ENCODE data around the gene PAPLN. TPM values are rescaled to one million over a fixed set of nuclear protein-coding genes. Genes with fewer than 3 reads are reported as not detected.

PAPLN gene
- total RNA-seq, 2 donors from 2014 or later: 5.1 to 6.7 TPM

DNA sequence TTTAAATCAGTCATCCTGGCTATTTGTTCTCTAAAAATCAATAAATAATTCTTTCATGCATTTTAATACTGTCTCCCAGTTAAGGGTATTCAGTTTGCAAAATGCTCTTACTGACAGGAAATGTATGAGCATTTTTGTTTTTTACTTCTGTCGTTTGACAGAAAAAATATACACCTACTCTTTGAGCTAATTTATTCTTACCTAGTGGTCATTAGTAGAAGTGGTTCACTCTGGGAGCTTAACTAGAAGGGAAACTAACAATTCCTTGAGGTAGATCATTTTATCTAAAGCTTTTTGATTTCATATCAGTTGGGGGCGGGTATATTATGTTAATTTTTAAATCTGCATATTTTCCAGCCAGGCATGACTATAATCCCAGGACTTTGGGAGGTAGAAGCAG lies 33.8 kb upstream of the PAPLN start:
- no peak for DNase-seq (ENCODE audit: low spot score)
- TF ChIP-seq, protein P1, sequence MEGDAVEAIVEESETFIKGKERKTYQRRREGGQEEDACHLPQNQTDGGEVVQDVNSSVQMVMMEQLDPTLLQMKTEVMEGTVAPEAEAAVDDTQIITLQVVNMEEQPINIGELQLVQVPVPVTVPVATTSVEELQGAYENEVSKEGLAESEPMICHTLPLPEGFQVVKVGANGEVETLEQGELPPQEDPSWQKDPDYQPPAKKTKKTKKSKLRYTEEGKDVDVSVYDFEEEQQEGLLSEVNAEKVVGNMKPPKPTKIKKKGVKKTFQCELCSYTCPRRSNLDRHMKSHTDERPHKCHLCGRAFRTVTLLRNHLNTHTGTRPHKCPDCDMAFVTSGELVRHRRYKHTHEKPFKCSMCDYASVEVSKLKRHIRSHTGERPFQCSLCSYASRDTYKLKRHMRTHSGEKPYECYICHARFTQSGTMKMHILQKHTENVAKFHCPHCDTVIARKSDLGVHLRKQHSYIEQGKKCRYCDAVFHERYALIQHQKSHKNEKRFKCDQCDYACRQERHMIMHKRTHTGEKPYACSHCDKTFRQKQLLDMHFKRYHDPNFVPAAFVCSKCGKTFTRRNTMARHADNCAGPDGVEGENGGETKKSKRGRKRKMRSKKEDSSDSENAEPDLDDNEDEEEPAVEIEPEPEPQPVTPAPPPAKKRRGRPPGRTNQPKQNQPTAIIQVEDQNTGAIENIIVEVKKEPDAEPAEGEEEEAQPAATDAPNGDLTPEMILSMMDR (IDR thresholded peaks at IDR 0.05): no peak
- Histone ChIP-seq H3K9me3 (no peaks in the 10 kb centered on the region), H3K27ac (no peak overlapping the region), H3K27me3 (no peaks in the 10 kb centered on the region), H3K36me3 (peaks cover 70% of the 10 kb centered on the region), H3K4me3 (no peak overlapping the region), H3K4me1 (no peaks in the 10 kb centered on the region)

DNA sequence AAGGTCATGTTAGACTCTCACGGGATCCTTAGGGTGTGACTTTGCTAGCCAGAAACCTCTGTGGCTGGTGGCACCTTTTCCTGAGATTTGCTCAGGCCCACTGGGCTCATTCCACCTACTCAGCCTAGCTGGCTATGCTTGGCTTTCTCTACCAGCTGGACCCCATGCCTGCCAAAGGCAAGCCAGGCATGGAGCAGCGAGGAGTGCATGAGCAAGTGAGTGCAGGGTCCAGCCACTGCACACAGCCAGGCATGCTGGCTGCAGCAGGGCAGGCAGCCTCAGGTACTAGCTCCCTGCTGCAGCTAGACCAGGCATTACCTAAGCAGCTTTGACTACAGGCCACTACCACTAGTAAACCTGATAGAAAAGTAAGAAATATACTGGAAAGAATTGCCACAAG lies 29.7 kb upstream of the PAPLN start:
- DNase-seq (ENCODE audit: low spot score): no peak
- H3K27ac ChIP-seq: no peak overlapping the region
- no peaks in the 10 kb centered on the region for H3K4me1 ChIP-seq
- no peaks in the 10 kb centered on the region for H3K9me3 ChIP-seq
- peaks cover 62% of the 10 kb centered on the region for H3K36me3 ChIP-seq
- H3K4me3 ChIP-seq: no peak overlapping the region
- H3K27me3 ChIP-seq: no peaks in the 10 kb centered on the region
- TF ChIP-seq, protein P1 (IDR thresholded peaks at IDR 0.05): no peak

DNA sequence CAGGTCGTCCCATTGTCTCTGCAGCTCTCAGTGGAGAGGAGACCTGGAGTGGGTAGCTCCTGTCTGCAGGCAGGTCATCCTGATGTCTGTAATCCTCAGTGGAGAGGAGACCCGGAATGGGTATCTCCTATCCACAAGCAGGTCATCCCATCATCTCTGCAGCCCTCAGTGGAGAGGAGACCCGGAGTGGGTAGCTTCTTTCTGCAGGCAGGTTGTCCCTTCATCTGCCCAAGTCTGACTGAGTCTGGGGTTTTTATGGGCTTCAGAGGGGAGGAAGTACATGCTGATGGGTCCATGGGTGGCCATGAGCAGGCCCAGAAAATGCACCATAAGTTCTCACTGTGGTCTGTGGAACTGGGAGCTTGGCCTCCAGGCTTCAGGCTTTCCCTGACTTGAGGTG lies 28.9 kb upstream of the PAPLN start:
- Histone ChIP-seq H3K36me3 (peaks cover 66% of the 10 kb centered on the region), H3K27ac (no peak overlapping the region), H3K9me3 (no peaks in the 10 kb centered on the region), H3K4me1 (no peaks in the 10 kb centered on the region), H3K4me3 (no peak overlapping the region), H3K27me3 (no peaks in the 10 kb centered on the region)
- TF ChIP-seq, protein P1 (IDR thresholded peaks at IDR 0.05): no peak
- no peak for DNase-seq (ENCODE audit: low spot score)

DNA sequence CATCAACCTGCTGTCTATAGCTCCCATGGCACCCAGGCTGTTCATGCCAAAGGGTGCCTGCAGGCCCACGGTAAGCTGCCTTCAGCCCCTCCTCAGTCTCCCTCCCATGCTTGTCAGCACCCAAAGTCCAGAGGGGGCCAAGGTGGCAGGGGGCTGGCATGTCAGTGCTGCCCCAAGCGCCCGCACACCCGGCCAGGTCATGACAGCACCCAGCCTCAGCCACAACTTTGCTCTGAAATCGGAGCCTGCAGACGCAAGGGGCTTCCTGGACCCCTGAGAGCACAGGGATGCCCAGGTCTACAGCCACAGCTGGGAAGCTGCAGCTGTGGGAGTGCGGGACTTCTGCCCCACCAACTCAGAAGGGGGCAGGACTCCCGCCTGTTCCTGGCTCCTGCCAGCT lies 28.5 kb upstream of the PAPLN start:
- Histone ChIP-seq H3K9me3 (no peaks in the 10 kb centered on the region), H3K4me3 (no peak overlapping the region), H3K36me3 (peaks cover 65% of the 10 kb centered on the region), H3K4me1 (no peaks in the 10 kb centered on the region), H3K27ac (no peak overlapping the region), H3K27me3 (no peaks in the 10 kb centered on the region)
- no peak for DNase-seq (ENCODE audit: low spot score)
- TF ChIP-seq, protein P1 (IDR thresholded peaks at IDR 0.05): no peak

DNA sequence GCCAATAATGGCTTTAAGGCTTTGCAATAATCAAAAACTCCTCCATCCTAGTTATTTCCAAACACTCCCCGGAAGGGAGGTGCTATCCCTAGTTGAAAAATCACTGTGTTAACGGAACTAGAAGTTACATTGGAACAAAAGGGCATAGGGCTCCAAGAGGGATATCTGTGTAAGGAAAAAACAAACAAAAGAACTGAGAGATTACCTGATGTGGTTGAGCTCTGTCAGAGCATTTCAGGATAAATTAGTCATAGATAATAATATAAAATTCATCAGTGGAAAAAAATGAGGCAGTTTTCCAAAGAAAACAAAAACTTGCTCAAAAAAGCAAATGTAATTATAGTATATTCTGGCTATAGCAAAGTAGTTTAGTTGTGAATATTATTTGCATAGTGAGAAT lies 27.4 kb upstream of the PAPLN start:
- no peak for DNase-seq (ENCODE audit: low spot score)
- Histone ChIP-seq H3K36me3 (peaks cover 58% of the 10 kb centered on the region), H3K27me3 (no peaks in the 10 kb centered on the region), H3K27ac (no peak overlapping the region), H3K4me1 (no peaks in the 10 kb centered on the region), H3K9me3 (no peaks in the 10 kb centered on the region), H3K4me3 (no peak overlapping the region)
- TF ChIP-seq, protein P1 (IDR thresholded peaks at IDR 0.05): no peak

DNA sequence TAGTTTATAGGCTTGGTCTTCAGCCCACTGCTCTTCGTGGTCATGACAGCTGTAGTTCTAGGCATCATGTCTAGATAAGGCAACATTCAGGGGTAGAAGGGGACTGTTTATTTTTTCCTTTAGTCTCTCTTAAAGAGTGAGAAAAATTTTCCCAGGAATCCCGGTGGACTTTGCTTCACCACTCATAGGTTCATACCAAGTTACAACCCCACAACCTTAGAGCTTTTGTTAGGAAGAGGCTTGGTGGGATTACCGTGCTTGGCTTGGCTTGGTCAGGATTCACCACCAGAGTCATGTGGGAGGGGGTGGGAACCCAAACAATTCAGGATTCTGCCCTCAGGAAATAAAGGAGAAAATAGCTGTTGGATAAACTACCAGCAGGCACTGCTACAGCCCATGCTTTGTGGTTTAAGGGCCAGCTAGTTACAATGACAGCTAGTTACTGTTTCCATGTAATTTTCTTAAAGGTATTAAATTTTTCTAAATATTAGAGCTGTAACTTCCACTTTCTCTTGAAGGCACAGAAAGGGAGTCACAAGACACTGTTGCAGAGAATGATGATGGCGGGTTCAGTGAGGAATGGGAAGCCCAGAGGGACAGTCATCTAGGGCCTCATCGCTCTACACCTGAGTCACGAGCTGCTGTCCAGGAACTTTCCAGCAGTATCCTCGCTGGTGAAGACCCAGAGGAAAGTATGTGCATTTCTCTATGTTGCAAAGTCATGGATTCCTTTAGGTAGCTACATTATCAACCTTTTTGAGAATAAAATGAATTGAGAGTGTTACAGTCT lies 25.9 kb upstream of the PAPLN start:
- Histone ChIP-seq H3K4me1 (no peaks in the 10 kb centered on the region), H3K4me3 (no peak overlapping the region), H3K27ac (no peak overlapping the region), H3K9me3 (no peaks in the 10 kb centered on the region), H3K27me3 (no peaks in the 10 kb centered on the region), H3K36me3 (peaks cover 48% of the 10 kb centered on the region)
- no peak for DNase-seq (ENCODE audit: low spot score)
- TF ChIP-seq, protein P1 (IDR thresholded peaks at IDR 0.05): no peak
